SK-N-SH treated with all-trans-retinoic acid at 6 μM for 48 hours (cell line): ENCODE data around the gene CNTN4.

Experiments used
- ARNTL ChIP-seq: fragments of 450-650 bp; formaldehyde crosslinking; IDR thresholded peaks from 2 replicates; pipeline ENCODE4 v1.5.0; 2020; ENCODE audit warnings: low read depth, mild to moderate bottlenecking, moderate library complexity, borderline replicate concordance
- CSDC2 ChIP-seq: fragments of 250-450 bp; sonication (Bioruptor Pico); IDR thresholded peaks from 2 replicates; pipeline ENCODE4 v1.5.0; 2020; ENCODE audit warnings: mild to moderate bottlenecking, moderate library complexity
- GLIS3 ChIP-seq: fragments of 250-450 bp; sonication (Bioruptor Pico); IDR thresholded peaks from 2 replicates; pipeline ENCODE4 v1.5.0; 2020; ENCODE audit warnings: mild to moderate bottlenecking, moderate library complexity
- ISL1 ChIP-seq: fragments of 250-450 bp; sonication (Bioruptor Pico); IDR thresholded peaks from 2 replicates; pipeline ENCODE4 v2.1.2; 2022; ENCODE audit warnings: mild to moderate bottlenecking, moderate library complexity
- PPARA ChIP-seq: fragments of 250-450 bp; sonication (Bioruptor Pico); IDR thresholded peaks from 2 replicates; pipeline ENCODE4 v1.5.0; 2020; ENCODE audit warnings: mild to moderate bottlenecking, borderline replicate concordance
- SNAI2 ChIP-seq: fragments of 250-450 bp; sonication (Bioruptor Pico); IDR thresholded peaks from 2 replicates; pipeline ENCODE4 v1.5.0; 2020; ENCODE audit warnings: mild to moderate bottlenecking, moderate library complexity
- TOX ChIP-seq: fragments of 250-450 bp; sonication (Bioruptor Pico); IDR thresholded peaks from 2 replicates; pipeline ENCODE4 v1.8.0; 2021; ENCODE audit warnings: mild to moderate bottlenecking, moderate library complexity, borderline replicate concordance
- ZFP3 ChIP-seq: fragments of 250-450 bp; sonication (Bioruptor Pico); IDR thresholded peaks from 2 replicates; pipeline ENCODE4 v1.5.0; 2020; ENCODE audit warnings: mild to moderate bottlenecking, moderate library complexity
- ZNF8 ChIP-seq: fragments of 450-650 bp; formaldehyde crosslinking; IDR thresholded peaks from 2 replicates; pipeline ENCODE4 v1.5.0; 2020; ENCODE audit warnings: mild to moderate bottlenecking, moderate library complexity
- TF ChIP-seq, protein P1 (sequence below): fragments of 250-450 bp; sonication (Bioruptor Pico); IDR thresholded peaks from 2 replicates; pipeline ENCODE4 v1.5.1; 2020; ENCODE audit warnings: low read depth, mild to moderate bottlenecking, moderate library complexity
- TF ChIP-seq, protein P2 (sequence below): fragments of 250-450 bp; sonication (Bioruptor Pico); IDR thresholded peaks from 2 replicates; pipeline ENCODE4 v1.8.0; 2020; ENCODE audit warnings: mild to moderate bottlenecking, moderate library complexity, borderline replicate concordance
- TF ChIP-seq, protein P3 (sequence below): fragments of 250-450 bp; sonication (Bioruptor Pico); IDR thresholded peaks from 2 replicates; pipeline ENCODE4 v1.8.0; 2021; ENCODE audit warnings: low read depth, mild to moderate bottlenecking, moderate library complexity, borderline replicate concordance

DNA sequence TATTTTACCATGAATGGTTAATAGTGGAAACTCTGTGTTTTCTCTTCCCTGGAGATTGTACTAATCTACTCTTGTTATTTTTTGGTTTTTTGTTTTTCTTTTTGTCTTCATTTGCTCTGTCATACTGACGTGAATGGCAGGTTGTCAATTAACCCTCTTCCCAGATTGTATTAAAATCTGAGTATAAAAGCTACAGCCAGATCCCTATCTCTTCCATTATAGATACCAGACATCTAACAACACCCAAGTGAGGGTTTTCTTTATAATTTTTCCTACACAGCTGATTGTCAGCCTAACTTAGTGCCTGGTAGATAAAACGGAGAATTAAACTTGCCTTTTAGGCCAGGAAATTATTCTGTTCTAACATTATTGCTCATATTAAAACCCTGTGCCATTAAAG is 848.9 kb downstream of the CNTN4 start:
- TF ChIP-seq ZFP3 (CRISPR knock-in tag) (no peak), SNAI2 (no peak), ISL1 (CRISPR knock-in tag) (no peak), CSDC2 (no peak), ZNF8 (no peak), GLIS3 (CRISPR knock-in tag) (no peak), PPARA (CRISPR knock-in tag) (no peak), TOX (CRISPR knock-in tag) (no peak), ARNTL (CRISPR knock-in tag) (no peak)
- TF ChIP-seq, protein P1, sequence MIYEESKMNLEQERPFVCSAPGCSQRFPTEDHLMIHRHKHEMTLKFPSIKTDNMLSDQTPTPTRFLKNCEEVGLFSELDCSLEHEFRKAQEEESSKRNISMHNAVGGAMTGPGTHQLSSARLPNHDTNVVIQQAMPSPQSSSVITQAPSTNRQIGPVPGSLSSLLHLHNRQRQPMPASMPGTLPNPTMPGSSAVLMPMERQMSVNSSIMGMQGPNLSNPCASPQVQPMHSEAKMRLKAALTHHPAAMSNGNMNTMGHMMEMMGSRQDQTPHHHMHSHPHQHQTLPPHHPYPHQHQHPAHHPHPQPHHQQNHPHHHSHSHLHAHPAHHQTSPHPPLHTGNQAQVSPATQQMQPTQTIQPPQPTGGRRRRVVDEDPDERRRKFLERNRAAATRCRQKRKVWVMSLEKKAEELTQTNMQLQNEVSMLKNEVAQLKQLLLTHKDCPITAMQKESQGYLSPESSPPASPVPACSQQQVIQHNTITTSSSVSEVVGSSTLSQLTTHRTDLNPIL (CRISPR knock-in tag) = no peak
- TF ChIP-seq, protein P2, sequence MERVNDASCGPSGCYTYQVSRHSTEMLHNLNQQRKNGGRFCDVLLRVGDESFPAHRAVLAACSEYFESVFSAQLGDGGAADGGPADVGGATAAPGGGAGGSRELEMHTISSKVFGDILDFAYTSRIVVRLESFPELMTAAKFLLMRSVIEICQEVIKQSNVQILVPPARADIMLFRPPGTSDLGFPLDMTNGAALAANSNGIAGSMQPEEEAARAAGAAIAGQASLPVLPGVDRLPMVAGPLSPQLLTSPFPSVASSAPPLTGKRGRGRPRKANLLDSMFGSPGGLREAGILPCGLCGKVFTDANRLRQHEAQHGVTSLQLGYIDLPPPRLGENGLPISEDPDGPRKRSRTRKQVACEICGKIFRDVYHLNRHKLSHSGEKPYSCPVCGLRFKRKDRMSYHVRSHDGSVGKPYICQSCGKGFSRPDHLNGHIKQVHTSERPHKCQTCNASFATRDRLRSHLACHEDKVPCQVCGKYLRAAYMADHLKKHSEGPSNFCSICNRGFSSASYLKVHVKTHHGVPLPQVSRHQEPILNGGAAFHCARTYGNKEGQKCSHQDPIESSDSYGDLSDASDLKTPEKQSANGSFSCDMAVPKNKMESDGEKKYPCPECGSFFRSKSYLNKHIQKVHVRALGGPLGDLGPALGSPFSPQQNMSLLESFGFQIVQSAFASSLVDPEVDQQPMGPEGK (CRISPR knock-in tag) = no peak
- TF ChIP-seq, protein P3, sequence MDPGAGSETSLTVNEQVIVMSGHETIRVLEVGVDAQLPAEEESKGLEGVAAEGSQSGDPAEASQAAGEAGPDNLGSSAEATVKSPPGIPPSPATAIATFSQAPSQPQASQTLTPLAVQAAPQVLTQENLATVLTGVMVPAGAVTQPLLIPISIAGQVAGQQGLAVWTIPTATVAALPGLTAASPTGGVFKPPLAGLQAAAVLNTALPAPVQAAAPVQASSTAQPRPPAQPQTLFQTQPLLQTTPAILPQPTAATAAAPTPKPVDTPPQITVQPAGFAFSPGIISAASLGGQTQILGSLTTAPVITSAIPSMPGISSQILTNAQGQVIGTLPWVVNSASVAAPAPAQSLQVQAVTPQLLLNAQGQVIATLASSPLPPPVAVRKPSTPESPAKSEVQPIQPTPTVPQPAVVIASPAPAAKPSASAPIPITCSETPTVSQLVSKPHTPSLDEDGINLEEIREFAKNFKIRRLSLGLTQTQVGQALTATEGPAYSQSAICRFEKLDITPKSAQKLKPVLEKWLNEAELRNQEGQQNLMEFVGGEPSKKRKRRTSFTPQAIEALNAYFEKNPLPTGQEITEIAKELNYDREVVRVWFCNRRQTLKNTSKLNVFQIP (CRISPR knock-in tag) = no peak
